IPS-NIHi7 (cell line): ENCODE results near the gene SLC49A3.
"Not testable (repeated sequence)": the region's sequence is repeated elsewhere in the genome, so short reads cannot be mapped to it uniquely, and the experiment has no call there.

ENCODE experiments used
- DNase-seq: peaks from one replicate; pipeline ENCODE4 v3.0.0; 2012; ENCODE audit warnings: mixed read lengths; ENCODE audit errors: extremely low spot score

SLC49A3 gene

DNA sequence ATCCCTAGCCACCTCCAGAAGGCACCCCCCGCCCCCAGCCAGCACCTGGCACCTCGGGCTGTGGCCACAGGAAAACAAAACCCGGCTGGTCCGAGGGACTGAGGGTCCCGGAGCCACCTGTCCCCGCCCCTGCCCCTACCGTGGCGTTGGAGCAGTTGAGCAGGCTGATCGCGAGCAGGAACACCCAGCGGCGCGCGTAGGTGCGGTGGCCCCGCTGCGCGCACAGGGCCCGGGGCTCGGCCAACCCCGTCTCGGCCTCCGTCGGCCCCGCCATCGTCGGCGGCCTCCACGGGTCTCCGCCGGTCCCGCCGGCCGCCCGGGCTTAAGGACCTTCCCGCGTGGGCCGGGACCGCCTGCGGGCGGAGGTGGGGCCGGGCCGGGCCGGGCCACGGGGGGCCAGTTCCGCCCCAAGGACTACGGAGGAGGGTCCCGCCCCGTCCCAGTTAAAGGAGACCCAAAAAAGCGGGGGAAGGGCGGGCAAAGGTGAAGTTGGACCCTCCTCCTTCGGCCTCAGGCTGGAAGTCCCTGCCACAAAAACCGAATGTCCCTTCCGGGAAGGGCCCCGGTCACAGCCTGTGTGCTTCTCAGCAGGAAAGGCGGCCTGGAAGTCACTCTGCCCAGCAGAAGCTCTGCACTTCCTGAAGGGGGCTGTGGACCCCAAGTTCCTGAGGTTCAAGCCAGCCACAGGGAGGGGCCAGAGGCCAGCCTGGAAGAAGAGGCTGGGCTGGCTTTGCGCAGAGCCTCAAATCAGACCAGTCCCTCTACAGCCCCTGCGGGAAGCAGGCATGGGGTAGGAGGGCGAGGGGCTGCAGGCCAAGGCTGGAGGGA is at the start of gene SLC49A3:
SLC49A3 (minus strand) TSS at position 298 of the 828 bp plus-strand sequence; CDS start at position 274, 24 bp downstream.
- DNase-seq = peak; percentile 51

DNA sequence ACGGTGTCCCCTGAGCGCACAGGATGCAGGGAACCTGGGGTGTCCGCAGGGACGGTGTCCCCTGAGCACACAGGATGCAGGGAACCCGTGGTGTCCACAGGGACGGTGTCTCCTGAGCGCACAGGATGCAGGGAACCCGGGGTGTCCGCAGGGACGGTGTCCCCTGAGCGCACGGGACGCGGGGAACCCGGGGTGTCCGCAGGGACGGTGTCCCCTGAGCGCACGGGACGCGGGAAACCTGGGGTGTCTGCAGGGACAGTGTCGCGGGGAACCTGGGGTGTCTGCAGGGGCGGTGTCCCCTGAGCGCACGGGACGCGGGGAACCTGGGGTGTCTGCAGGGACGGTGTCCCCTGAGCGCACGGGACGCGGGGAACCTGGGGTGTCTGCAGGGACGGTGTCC is 47.6 kb upstream of the SLC49A3 start:
- DNase-seq = not testable (repeated sequence)

DNA sequence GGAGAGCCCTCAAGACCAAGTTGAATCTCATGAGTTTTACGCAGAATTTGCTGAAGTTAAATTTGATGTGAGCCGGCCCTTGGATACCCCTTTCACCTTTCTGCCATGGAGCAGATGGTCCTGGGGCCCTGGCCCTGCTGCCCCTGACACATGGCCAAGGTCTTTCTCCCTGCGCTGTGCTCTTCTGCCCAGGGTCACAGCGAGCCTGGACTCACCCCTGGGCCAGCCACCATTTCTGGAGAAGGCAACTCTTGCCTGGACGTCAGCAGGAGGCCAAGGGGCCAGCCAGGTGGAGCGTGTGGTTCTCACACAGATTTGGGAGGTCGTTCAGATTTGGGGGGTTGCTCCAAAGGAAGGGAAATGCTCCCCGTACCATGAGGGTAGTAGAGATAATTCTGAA is 46.6 kb upstream of the SLC49A3 start:
- DNase-seq = no peak

DNA sequence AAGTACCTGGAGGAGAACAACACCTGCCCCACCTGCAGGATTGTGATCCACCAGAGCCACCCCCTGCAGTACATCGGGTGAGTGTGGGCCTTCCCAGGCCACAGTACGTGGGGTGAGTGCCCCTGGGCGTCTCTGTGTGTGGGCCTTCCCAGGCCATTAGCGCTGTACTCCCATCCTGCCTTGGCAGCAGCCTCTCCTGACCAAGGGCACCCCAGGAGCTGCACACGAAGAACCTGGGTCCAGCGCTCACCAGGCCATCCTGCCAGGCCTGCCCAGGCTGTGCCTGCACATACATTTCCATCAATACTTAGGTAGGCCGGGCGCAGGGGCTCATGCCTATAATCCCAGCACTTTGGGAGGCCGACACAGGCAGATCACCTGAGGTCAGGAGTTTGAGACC is 46.0 kb upstream of the SLC49A3 start:
- DNase-seq = no peak

DNA sequence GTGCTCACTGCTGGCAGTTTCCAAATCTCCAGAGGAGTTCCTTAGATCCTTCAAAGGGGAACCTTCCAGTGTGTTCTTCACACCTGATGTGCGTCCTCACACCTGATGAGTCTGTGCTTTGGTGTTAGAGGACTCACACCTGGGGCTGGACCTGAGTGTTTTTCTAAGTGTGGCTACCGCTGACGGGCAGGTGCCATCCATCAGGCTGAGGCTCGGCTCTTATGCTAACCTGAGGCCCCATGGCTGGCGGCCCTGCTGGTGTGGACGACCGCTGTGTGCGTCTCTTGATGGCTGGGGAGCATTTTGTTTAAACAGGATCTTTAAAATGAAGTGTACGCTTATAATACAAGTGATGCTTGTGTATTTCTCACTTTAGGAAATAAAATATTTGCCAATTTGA is 45.1 kb upstream of the SLC49A3 start:
- no peak for DNase-seq

DNA sequence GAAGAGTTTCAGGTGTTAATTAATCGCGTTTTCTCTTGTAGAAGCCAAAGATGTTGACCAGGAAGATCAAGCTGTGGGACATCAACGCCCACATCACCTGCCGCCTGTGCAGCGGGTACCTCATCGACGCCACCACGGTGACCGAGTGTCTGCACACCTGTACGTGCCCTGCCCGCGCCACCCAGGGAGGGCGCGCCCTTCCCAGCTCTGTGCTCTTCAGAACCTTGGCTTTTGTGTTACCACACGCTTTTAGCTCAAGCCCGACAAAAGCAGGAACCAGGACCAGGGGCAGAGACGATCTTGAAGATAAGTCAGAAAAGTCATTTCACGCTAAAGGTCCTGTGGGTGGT is 44.7 kb upstream of the SLC49A3 start:
- no peak for DNase-seq

DNA sequence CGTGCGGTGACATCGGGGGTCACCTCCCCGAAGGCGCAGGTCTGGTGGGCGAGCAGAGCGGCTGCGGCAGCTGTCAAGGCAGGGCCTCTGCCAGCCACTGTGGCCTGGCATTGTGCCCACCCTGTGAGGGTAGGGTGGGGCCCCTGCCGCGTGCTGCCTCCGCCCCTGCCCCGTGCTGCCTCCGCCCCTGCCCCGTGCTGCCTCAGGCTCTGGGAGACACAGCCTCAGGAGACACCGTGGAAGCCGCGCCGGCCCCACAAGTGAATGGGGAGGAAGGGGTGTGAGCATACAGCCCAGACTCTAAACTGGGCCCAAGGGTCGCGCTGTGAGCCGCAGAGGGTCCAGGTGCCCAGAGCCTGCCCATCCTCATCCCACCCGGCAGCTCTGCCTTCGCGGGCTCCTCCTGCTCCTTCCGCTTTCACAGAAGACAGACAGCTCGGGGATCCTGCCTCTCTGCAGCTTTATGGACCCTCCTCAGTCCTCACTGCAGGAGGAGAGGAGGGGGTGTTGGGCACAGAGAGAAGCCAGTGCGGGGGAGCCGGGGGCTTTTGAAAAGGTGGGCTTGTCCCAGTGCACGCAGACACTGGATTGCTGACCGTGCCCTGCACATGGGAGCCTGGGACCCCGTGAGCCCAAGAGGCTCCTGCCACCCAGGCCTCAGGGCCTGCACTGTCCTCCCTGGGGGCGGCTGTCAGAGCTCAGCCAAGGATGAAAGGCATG is 44.1 kb upstream of the SLC49A3 start:
- no peak for DNase-seq

DNA sequence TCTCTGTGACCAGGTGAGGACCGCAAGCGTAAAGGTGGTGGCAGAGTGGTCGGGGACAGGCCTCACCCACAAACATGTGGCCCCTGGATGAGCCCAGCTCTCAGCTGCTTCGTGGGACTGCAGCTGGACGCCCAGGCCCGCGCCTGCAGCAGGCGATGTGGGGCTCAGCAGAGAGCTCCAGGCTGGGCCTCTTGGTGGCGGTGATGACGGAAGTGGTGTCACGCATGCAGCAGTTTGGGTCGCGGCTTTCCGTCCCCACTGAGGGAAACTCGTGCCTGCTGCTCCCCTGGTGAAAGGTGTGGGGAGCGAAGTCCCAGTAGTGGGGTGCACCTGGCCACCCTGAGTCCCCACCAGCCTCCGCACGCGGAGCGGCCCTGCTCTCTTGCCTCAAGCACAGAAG is 43.5 kb upstream of the SLC49A3 start:
- DNase-seq = no peak

DNA sequence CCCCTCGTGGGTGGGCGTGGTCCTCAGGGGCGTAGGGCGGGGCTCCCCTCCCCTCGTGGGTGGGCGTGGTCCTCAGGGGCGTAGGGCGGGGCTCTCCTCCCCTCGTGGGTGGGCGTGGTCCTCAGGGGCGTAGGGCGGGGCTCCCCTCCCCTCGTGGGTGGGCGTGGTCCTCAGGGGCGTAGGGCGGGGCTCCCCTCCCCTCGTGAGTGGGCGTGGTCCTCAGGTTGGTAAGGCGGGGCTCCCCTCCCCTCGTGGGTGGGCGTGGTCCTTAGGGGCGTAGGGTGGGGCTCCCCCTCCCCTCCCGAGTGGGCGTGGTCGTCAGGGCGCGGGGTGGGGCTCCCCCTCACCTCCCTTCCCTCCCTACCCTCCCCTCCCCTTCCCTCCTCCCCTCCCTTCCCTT is 43.0 kb upstream of the SLC49A3 start:
- peak; percentile 24 for DNase-seq

DNA sequence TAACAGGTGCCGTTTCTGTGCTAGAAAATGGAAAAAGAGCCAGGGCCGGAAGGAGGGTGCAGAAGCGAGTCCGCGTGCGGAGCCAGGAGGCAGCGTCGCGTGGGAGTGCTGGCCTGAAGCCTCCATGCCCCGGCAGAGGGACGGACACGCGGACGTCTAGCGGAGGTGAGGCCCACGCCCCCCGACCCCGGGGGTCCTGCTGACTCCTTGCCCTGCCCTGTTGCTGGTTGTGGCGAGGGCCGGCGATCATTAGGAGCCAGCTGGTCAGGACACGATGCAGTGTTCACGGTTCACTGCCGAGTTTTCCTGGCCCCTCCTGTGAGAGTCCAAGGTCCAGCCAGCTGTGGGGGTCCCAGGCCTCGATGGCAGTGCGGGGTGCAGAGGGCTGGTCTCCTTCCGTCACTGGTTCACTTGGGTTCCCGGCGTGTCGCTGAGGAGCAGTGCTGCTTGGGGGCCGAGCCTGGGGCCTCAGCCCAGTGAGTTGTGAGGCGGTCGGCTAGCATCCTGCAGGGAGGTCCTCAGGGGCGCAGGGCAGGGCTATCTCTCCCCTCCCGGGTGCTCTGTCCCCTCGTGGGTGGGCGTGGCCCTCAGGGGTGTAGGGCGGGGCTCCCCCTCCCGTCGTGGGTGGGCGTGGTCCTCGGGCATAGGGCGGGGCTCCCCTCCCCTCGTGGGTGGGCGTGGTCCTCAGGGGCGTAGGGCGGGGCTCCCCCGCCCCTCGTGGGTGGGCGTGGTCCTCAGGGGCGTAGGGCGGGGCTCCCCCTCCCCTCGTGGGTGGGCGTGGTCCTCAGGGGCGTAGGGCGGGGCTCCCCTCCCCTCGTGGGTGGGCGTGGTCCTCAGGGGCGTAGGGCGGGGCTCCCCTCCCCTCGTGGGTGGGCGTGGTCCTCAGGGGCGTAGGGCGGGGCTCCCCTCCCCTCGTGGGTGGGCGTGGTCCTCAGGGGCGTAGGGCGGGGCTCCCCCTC is 42.3 kb upstream of the SLC49A3 start:
- DNase-seq = peak; percentile 38

DNA sequence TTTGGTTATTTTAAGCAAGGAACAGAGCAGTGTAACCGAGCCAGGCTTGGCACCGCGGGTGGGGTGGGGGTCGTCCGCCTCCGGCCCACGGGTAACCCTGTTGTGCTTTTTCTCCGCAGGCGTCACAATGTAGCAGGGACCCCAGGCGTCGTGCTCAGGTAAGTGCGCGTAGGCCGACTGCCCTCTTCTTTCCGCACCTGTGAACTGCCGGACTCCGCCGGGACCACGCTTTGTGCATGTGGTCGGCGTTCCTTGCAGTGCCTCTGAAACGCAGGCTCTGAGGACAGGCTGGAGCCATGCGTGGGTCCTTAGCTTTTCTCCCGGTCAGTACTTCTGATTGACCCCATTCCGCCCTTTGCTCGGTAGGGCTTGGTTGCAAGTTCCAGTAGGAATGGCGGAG is 41.6 kb upstream of the SLC49A3 start:
- DNase-seq = no peak

DNA sequence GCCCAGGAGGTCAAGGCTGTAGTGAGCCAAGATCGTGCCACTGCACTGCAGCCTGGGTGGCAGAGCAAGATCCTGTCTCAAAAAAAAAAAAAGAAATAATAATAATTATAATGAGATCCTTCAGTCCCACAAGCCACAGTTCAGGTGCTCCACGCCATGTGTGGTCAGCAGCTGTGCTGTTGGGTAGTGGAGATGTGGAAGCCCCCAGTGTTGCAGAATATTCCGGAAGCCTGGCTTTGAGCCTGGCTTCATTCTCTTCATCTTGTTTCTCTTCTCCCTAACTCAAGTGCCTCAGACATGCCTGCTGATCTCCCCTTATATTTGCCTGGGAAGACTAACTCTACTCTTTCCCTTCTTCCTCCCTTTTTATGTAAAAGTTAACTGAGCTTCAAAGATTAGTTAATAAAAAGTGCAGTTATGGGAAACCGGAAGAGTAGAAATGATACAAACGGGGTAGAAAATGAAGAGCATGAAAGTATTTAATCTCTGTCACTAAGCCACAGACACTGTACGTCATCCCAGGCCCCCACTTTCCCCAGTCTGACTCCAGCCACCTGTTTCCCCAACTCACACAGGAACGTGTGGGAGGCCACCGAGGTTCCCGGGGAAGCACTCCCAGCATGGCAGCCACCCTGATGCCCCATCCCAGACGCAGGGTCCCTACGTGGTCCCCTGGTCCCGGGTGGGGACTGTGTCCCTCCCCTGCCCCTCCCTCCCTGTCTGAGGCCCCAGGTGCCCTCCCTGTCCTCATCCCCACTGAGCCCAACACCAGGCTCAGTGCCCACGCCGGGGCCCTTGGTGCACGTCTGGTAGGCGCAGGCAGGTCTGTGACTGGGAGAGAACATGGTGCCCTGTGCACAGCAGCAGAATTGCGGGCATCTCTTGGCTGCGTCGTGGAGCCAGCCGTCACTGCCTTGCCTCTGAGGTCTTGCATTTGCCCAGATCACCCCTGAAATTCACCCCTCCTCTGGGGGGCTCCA is 40.7 kb upstream of the SLC49A3 start:
- DNase-seq = no peak

DNA sequence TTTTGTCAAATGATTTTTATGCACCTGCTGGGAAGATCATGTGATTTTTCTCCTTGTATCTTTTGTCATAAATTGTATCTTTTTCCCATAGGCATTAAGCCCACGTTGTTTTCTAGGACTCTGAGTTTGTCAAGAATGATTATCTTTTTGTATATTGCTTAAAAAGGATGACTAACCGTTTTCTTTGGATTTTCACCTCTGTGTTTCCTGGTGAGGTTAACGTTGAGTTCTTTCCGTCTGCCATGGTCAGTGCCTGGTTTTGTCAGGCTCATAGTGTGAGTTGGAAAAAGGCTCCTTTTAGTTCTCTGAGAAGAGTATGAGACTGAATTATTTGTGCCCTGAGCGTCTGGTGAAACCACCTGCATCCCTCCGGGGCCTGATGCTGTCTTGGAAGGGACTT is 38.6 kb upstream of the SLC49A3 start:
- no peak for DNase-seq

DNA sequence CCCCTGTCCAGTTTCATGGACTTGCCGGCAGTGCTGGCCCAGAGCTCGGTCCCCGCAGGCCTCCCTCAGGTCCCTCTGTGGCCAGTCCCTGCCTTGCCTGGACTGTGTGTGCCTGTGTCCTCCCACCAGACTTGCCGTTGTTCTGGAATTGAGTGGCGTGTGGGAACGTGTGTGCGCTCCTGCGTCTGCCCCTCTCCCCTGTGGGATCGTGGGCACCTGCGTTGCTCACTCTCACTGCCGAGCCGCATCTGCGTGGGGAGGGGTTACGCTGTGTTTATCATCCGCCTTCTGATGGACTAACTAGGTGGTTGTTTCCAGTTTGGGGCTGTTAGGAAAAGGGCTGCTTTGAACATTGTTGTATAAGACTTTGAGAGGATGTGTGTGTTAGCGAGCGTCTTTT is 37.9 kb upstream of the SLC49A3 start:
- DNase-seq = no peak

DNA sequence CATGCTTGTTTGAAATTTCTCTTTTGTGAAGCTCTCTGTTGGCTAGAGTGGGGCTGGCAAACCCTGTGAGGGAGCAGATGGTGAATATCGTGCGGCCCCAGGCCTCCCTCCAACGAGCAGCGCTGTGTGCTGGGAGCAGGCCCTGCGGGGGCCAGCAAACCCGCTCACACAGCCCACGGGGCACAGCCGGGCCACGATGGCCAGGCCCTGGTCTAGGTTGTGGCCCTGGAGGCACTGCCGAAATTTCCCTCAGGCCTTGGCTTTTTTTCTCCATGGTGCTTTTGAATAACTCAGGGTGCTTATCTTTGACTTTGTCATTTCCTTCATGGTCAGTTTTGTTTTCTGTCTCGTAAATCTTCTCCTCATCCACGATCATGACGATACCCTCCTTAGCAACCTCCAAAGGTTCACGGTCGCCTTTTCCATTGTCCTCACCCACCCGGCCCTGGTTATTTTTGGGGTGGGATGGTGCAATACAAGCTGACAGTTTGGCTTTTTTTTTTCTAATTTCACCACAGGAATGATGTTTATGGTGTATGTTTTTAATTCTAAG is 37.4 kb upstream of the SLC49A3 start:
- no peak for DNase-seq

DNA sequence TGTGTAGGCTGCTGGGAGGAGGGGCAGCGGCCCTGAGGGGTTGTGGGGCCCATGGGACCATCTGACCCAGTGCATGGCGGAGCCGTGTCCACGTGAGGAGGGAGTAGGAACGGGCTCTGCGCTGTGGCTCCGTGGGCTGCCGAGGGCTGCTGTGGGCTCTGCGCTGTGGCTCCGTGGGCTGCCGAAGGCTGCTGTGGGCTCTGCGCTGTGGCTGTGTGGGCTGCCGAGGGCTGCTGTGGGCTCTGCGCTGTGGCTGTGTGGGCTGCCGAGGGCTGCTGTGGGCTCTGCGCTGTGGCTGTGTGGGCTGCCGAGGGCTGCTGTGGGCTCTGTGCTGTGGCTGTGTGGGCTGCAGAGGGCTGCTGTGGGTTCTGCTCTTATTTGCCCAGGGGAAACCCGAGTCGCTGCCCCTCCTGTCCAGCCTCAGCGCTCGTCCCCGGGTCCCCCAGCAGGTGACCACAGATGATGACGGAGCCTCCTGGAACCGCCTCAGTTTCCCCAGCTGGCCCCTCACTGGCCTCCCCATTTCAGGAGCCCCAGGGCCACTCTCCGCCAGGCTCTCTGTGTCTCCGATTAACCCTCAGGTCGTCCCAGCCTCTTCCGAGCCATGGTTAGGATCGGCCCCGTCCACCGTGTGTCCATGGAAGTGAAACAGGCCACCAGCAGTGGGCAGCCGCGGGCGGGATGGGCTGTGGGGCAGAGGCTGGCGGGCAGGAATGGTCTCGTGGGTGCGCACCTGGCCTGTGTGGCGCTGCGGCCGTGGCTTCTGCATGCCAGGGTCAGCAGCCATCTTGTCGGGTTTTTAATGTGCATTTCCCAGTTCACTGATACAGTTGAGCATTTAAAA is 36.7 kb upstream of the SLC49A3 start:
- DNase-seq = no peak

DNA sequence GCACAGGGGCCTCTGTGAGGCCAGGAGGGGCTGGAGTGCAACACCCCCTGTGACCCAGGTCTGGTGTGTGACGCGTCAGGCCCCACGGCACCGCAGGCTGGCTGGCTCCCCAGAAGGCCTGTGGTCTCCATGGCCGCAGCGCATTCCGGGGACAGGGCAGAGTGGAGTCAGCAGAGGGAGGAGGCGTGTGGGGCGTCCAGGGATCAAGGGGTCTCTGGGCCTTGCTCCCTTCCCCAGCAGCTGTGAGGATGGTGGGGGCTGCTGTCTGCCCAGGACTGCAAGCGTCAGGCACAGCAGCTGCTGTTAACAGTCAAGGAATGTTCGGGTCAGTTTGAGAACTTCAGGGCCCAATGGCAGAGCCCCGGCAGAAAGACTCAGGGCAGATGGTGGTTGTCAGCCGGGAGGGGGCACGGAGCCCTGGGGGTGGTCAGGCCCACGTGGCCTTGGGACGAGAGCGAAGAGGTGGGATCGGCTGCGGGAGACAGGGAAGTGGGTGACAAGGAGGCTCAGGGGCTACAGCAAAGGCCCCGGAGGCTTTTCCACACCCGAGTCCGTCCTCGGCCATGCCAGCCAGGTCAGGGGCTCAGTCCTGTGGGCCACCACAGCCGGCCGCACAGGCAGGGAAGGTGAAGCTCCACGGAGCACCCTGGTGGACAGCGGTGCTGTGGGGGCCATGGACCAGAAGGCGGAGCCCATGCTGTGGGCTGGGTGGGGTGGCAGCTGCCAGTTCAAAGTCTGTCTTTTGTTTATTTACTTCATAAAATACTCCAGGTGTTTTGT is 35.0 kb upstream of the SLC49A3 start:
- DNase-seq = no peak

DNA sequence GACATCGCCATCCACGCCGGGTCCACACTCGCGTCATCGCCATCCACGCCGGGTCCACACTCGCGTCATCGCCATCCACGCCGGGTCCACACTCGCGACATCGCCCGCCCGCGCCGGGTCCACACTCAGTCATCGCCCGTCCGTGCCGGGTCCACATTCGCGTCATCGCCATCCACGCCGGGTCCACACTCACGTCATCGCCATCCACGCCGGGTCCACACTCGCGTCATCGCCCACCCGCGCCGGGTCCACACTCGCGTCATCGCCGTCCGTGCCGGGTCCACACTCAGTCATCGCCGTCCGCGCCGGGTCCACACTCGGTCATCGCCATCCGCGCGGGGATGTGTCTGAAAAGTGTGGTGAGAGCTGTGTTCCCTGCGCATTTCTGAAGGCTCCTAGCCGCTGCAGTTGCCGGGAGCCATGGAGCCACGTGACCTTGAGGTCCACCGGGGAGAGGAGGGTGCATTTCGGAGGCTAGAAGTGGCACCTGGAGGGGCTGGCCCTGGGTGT is 34.0 kb upstream of the SLC49A3 start:
- DNase-seq = no peak
